Measurements from ENCODE around the gene NOP53.

DNA sequence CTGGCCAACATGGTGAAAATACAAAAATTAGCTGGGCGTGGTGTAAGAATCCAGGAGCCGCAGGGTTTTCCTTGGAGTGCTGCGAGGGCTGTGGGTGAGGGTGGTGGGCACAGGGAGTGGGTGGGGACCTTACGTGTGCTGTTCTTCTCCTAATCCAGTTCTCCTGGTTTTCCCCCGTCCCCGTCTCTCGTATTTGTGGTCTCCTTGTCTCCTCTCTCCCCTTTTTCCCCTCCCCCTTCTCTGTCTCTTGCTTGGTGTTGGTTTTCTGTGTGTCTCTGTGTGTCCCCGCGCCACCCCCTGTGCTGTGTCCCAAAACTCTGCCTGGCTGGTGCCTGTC, 34.8 kb downstream of the NOP53 start:
- no peak for TF ChIP-seq POLR2AphosphoS5 (IDR thresholded peaks at IDR 0.05; ENCODE audit: low read depth)
- TF ChIP-seq, protein P1, sequence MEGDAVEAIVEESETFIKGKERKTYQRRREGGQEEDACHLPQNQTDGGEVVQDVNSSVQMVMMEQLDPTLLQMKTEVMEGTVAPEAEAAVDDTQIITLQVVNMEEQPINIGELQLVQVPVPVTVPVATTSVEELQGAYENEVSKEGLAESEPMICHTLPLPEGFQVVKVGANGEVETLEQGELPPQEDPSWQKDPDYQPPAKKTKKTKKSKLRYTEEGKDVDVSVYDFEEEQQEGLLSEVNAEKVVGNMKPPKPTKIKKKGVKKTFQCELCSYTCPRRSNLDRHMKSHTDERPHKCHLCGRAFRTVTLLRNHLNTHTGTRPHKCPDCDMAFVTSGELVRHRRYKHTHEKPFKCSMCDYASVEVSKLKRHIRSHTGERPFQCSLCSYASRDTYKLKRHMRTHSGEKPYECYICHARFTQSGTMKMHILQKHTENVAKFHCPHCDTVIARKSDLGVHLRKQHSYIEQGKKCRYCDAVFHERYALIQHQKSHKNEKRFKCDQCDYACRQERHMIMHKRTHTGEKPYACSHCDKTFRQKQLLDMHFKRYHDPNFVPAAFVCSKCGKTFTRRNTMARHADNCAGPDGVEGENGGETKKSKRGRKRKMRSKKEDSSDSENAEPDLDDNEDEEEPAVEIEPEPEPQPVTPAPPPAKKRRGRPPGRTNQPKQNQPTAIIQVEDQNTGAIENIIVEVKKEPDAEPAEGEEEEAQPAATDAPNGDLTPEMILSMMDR (IDR thresholded peaks at IDR 0.05; ENCODE audit: insufficient read depth, low read length), result no peak
- no peak for TF ChIP-seq SPI1 (IDR thresholded peaks at IDR 0.05; ENCODE audit: borderline replicate concordance, low read depth)
- TF ChIP-seq, protein P2, sequence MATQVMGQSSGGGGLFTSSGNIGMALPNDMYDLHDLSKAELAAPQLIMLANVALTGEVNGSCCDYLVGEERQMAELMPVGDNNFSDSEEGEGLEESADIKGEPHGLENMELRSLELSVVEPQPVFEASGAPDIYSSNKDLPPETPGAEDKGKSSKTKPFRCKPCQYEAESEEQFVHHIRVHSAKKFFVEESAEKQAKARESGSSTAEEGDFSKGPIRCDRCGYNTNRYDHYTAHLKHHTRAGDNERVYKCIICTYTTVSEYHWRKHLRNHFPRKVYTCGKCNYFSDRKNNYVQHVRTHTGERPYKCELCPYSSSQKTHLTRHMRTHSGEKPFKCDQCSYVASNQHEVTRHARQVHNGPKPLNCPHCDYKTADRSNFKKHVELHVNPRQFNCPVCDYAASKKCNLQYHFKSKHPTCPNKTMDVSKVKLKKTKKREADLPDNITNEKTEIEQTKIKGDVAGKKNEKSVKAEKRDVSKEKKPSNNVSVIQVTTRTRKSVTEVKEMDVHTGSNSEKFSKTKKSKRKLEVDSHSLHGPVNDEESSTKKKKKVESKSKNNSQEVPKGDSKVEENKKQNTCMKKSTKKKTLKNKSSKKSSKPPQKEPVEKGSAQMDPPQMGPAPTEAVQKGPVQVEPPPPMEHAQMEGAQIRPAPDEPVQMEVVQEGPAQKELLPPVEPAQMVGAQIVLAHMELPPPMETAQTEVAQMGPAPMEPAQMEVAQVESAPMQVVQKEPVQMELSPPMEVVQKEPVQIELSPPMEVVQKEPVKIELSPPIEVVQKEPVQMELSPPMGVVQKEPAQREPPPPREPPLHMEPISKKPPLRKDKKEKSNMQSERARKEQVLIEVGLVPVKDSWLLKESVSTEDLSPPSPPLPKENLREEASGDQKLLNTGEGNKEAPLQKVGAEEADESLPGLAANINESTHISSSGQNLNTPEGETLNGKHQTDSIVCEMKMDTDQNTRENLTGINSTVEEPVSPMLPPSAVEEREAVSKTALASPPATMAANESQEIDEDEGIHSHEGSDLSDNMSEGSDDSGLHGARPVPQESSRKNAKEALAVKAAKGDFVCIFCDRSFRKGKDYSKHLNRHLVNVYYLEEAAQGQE (IDR thresholded peaks at IDR 0.05; ENCODE audit: insufficient replicate concordance, low read depth), result no peak
- TF ChIP-seq GABPA (IDR thresholded peaks at IDR 0.05; ENCODE audit: low read depth), result no peak
